ENCODE results near the gene ZNF275.

DNA sequence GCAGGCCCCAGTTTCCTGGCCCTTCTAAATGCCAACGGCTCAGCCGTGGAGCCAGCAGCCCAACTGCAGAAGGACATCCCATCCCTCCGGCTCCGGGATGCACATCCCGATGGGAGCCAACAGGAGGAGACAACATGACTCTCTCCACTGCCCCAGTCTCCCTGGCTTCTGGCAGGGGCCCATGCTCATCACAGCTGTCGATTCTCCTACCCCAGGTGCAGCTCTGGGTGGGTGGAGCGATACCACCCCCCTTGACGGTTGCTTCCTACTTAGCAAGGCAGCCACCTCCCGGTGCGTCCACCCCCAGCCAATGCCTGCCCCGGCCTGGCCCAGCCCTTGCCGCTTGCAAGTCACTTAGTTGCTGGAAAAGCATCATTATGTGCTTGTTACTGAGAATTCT, 19.5 kb downstream of the ZNF275 start:
- TF ChIP-seq, protein P1, sequence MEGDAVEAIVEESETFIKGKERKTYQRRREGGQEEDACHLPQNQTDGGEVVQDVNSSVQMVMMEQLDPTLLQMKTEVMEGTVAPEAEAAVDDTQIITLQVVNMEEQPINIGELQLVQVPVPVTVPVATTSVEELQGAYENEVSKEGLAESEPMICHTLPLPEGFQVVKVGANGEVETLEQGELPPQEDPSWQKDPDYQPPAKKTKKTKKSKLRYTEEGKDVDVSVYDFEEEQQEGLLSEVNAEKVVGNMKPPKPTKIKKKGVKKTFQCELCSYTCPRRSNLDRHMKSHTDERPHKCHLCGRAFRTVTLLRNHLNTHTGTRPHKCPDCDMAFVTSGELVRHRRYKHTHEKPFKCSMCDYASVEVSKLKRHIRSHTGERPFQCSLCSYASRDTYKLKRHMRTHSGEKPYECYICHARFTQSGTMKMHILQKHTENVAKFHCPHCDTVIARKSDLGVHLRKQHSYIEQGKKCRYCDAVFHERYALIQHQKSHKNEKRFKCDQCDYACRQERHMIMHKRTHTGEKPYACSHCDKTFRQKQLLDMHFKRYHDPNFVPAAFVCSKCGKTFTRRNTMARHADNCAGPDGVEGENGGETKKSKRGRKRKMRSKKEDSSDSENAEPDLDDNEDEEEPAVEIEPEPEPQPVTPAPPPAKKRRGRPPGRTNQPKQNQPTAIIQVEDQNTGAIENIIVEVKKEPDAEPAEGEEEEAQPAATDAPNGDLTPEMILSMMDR (conservative IDR thresholded peaks at IDR 0.05; ENCODE audit: low read depth, low read length) = no peak
- TF ChIP-seq EZH2 (IDR thresholded peaks at IDR 0.05; ENCODE audit: borderline replicate concordance, low read depth, low read length, poor library complexity, severe bottlenecking) = no peak
